C1 segment of cervical spinal cord (tissue), 14 donors: ENCODE data around the gene PI4KB.

Source experiments
- DNase-seq, 14 donors: peaks; one replicate each; lab custom pipeline; 2025; lab: John Stamatoyannopoulos, UW

The PI4KB gene

GRCh38 chr1:151311589-151312331, 15.5 kb downstream of the PI4KB start:
- DNase-seq: peak in 3 of 14 donors; percentile 23 to 65 (median 56)

- DNase-seq: no peak
Measured at GRCh38 chr1:151311011-151311410, 16.2 kb downstream of the PI4KB start.

GRCh38 chr1:151309811-151310323, 17.3 kb downstream of the PI4KB start:
- no peak for DNase-seq

DNA sequence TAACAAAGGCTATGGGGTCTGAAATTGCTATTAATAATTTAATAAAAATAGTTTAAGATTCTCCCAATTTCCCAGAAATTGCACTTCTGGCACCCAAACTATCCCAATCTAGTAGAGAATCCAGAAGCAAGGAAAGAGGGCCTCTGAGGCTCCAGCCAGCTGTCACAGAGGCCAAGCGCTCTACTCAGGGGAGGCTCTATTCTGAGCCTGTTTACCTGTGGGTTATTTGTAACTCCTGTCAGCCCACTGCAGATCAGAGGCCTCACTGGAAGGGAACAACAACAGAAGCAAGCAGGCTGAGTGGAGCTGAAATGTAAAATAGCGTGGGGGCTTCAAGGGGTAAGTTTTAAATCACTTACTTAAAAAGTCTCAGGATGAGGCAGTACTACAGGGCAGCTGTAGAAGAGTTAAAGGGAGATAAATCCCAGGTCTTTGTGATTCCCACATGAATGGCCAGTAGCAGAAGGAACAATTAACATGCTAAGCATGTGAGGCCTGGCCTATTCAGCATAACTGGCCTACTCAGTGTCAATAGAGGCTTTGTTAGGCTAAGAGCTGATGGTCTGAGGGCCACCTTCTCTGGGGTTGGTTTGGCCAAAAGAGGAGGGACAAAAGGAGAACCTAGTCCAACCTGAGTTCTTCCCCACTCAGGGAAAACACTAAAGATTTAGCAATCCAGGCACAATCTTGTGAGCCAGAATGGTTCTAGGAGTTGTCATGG, 32.3 kb downstream of the PI4KB start:
- peak in 9 of 14 donors; percentile 16 to 63 (median 35) for DNase-seq

- DNase-seq: no peak
Measured at GRCh38 chr1:151293093-151293492, 34.1 kb downstream of the PI4KB start.

DNA sequence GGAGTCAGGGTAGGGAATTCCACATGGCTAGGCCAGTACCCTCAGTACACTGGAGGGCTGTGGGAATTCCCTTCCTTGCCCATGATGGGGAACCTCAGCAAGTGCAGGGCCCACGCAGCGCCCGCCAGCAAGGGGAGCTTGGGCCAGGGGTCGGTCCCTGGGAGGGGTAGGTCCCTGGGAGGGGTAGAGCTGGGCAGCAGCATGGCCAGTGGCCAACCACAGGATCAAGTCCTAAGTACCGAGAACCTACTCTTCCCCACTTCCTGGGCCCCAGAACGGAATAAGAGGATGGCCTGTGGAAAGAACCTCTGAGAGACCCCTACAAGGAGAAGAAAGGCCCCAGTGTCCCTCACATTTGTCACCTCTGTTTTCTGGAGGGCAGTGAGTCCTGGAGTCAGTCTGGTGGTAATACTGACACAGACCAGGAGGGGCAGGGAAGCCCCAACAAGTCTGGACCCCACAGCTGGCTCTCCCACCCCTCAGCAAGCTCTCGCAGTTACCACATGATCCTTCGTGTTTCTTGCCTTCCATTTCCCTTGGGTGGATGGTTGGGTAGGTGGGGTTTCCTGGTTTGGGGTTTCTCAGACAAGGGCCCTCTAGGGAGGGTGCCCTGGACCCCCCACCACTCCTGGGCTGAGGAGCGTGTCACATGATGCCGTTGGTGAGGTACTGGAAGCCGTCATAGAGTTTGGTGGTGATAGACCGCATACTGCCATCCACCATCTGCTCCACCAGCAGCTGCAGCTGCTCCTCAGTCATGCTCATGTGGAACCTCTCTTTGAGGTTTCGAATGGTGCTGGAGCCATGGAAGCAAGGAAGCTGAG, 34.8 kb downstream of the PI4KB start:
- no peak for DNase-seq

DNA sequence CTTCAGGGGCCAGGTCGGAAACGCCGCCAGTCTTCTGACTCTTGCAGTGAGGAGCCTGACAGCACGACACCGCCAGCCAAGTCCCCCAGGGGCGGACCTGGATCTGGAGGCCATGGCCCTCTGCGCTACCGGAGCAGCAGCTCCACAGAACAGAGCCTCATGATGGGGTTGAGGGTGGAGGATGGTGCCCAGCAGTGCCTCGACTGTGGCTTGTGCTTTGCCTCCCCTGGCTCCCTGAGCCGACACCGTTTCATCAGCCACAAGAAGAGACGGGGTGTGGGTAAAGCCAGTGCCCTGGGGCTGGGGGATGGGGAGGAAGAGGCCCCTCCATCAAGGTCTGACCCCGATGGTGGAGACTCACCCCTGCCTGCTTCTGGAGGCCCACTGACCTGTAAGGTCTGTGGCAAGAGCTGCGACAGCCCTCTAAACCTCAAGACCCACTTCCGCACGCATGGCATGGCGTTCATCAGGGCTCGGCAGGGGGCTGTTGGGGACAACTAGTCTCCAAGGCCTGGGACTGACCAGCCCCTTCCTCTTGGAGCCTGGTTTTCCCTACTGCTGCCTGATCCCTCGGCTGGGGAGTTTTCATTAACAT, 36.4 kb downstream of the PI4KB start:
- no peak for DNase-seq

- no peak for DNase-seq
Measured at GRCh38 chr1:151289991-151290708, 37.1 kb downstream of the PI4KB start.

- DNase-seq: no peak
Measured at GRCh38 chr1:151289080-151289935, 37.9 kb downstream of the PI4KB start.

DNA sequence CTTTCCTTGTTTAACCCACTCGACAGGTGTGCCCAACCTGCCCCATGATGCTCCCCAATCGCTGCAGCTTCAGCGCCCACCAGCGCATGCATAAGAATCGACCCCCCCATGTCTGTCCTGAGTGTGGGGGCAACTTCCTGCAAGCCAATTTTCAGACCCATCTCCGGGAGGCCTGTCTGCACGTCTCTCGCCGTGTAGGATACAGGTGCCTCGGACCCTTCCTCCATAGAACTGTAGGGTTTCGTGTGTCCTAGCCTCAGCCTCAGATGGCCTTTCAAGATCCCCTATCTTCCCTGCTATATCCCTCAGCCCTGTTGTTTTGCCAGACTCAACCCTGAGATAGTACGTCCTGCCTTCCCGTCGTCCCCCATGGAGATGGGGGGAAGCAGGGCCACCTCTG, 38.7 kb downstream of the PI4KB start:
- no peak for DNase-seq

- no peak for DNase-seq
Measured at GRCh38 chr1:151287767-151288500, 39.3 kb downstream of the PI4KB start.

DNA sequence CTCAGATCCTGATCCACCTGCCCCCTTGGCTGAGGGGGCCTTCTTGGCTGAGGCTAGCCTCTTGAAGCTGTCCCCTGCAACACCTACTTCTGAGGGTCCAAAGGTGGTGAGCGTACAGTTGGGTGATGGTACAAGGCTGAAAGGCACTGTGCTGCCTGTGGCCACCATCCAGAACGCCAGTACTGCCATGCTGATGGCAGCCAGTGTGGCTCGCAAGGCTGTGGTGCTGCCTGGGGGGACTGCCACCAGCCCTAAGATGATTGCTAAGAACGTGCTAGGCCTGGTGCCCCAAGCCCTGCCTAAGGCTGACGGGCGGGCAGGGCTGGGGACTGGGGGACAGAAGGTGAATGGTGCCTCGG, 39.9 kb downstream of the PI4KB start:
- DNase-seq: no peak

- no peak for DNase-seq
Measured at GRCh38 chr1:151286619-151287340, 40.4 kb downstream of the PI4KB start.

DNA sequence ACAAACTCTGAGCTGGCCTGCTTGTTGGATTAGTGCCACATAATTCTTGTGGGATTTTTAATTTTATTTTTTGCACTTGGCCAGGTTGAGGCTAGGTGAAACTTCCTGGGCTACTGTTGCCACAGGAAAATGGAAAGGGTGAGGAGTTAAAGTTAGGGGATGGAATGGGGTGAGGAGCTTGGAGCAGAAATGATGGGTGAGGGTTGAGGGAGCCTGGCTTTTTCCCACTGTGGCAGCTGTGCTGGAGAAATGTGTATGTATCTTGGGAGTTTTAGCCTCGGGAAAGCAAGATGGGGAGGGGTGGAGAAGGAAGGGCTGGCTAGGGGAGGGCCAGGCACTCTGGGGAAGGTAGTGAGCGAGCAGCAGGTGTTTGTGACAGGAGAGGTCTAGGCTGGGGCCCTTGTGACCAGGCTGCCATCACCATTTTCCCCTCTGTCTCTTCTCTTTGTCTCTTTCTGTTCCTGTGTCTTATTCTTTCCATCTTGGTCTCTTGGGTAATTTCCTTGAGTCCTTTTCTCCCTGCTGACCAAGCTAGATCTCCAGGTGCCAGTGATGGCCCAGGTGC, 43.1 kb downstream of the PI4KB start:
- DNase-seq: no peak

DNA sequence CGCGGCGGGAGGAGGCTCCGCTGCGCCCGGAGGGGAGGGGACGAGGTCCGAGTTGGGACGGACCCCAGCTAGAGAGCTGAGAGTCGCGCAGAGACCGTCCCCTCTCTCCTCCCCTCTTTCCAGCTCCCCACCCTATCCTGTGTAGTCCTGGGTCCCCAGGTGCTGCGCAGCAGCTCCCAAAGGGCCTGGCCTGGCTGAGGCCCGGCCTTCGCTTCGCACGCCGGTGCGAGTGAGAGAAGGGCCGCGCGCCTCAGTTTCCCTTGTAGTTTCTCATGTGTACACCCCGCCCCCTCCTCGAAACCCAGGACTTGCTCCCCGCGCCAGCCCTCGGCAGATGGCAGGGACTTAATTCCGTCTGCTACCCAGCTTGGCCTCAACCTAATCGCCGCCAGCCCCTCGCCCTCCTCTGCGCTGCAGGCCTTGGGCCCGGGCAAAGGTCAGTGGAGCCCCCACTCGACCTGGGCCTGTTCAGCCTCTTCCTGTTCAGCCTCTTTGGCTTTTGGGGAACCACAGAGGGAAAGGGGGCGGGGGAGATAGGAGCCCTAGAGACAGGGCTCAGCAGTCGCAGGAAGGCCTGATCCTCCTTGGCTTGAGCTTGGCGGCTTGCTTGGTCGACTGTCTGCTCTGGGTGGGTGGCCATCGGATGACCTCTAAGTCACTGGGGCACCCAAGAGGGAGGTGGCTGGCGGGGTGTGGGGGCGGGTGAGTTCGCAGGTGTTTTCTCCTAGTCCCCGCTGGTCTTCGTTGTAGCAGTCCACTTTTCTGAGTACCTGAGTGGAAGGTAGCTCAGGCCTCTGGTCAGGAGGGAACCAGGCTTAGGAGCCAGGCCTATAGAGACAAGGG, 44.1 kb downstream of the PI4KB start:
- peak in 9 of 14 donors; percentile 13 to 66 (median 29) for DNase-seq

- DNase-seq: peak; percentile 96 to 100 (median 99)
Measured at GRCh38 chr1:151281969-151282882, 45.0 kb downstream of the PI4KB start, which contains the start of gene ZNF687. Gene ZNF687, plus strand, starts transcription at chr1:151282299. Its CDS starts 3,993 bp downstream, at chr1:151286292.
